BE2C (cell line): Measurements from ENCODE around the gene TDRD15.

Experiments
- DNase-seq: peaks from one replicate; pipeline ENCODE4 v3.0.0-alpha.2; 2020
- H3K27me3 ChIP-seq: fragments of 250-450 bp; sonication (Bioruptor Pico); 2 replicates; pipeline ENCODE4 v1.5.1; 2020; ENCODE audit warnings: mild to moderate bottlenecking
- H3K36me3 ChIP-seq: fragments of 250-450 bp; sonication (Bioruptor Pico); 2 replicates; pipeline ENCODE4 v1.5.1; 2020; ENCODE audit warnings: mild to moderate bottlenecking
- H3K4me1 ChIP-seq: fragments of 250-450 bp; sonication (Bioruptor Pico); 2 replicates; pipeline ENCODE4 v1.5.1; 2020
- H3K4me3 ChIP-seq: 2 replicates; pipeline ENCODE4 v1.5.1; 2011; ENCODE audit warnings: low read depth, low read length
- H3K9me3 ChIP-seq: fragments of 250-450 bp; sonication (Bioruptor Pico); 2 replicates; pipeline ENCODE4 v1.5.1; 2020
- TF ChIP-seq, protein P1 (sequence below): IDR thresholded peaks from 2 replicates; pipeline ENCODE4 v1.5.1; 2012; ENCODE audit warnings: mild to moderate bottlenecking, low read depth, low read length

The TDRD15 gene

DNA sequence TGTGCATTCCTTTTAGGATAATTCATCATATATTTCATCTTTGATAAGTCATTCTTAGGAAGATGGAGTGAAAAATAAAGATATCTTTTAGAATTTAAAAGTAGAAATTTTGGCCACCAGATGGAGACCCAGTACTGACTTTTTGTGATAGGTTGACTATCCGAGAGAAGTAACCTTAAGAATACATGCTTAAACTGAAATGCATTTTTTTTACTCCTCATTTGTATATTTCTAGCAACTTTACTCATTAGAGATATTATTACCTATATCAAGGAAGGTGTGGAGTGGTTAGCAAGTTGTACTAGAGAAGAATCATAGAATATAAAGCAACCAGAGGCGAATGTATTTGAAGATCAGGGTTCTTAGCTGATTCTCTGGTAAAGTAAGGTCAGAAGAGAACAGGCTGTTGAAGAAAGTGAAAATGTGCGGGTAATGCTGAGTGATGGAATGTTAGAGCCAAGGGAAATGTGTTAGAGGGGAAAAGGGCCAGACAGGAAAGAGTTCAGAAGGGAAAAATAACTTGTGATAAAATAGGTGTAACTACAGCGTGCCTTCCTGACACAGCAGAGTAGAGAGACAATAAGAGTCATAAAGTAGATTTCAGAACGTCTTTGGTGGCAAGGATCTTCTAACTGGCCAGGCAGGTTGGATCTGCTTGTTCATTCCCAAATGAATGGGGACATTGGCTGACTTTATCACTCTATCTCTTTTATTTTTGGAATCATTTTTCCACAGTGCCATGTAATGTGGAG is 52.3 kb downstream of the TDRD15 start:
- Histone ChIP-seq H3K4me1 (no peaks in the 10 kb centered on the region), H3K4me3 (no peak overlapping the region), H3K27me3 (no peaks in the 10 kb centered on the region), H3K9me3 (no peaks in the 10 kb centered on the region), H3K36me3 (no peaks in the 10 kb centered on the region)
- TF ChIP-seq, protein P1, sequence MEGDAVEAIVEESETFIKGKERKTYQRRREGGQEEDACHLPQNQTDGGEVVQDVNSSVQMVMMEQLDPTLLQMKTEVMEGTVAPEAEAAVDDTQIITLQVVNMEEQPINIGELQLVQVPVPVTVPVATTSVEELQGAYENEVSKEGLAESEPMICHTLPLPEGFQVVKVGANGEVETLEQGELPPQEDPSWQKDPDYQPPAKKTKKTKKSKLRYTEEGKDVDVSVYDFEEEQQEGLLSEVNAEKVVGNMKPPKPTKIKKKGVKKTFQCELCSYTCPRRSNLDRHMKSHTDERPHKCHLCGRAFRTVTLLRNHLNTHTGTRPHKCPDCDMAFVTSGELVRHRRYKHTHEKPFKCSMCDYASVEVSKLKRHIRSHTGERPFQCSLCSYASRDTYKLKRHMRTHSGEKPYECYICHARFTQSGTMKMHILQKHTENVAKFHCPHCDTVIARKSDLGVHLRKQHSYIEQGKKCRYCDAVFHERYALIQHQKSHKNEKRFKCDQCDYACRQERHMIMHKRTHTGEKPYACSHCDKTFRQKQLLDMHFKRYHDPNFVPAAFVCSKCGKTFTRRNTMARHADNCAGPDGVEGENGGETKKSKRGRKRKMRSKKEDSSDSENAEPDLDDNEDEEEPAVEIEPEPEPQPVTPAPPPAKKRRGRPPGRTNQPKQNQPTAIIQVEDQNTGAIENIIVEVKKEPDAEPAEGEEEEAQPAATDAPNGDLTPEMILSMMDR = peak; percentile 40
- DNase-seq = peak; percentile 18

DNA sequence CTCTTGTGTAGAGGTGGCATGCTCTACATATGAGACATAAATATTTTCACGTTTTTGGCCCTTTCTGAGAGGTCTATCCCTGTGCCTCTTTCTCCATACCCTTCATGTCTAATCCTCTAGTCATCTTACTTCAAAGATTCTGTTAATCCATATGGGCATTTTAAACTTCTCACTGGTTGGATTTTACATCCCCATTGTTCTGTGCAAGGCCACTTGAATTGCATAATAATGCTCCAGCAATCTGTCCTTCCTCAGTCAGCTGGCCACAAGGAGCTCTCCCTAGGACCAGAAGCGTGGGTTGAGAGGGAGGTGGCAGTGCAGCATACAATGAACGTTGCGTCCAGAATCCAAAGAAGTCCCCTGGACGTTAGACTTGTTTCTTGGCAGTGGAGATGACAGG is 58.2 kb downstream of the TDRD15 start:
- Histone ChIP-seq H3K4me1 (no peaks in the 10 kb centered on the region; the same call in 1 of the 2 replicates), H3K4me3 (no peak overlapping the region), H3K36me3 (no peaks in the 10 kb centered on the region), H3K27me3 (no peaks in the 10 kb centered on the region), H3K9me3 (no peaks in the 10 kb centered on the region)
- DNase-seq = no peak
- TF ChIP-seq, protein P1 = no peak

DNA sequence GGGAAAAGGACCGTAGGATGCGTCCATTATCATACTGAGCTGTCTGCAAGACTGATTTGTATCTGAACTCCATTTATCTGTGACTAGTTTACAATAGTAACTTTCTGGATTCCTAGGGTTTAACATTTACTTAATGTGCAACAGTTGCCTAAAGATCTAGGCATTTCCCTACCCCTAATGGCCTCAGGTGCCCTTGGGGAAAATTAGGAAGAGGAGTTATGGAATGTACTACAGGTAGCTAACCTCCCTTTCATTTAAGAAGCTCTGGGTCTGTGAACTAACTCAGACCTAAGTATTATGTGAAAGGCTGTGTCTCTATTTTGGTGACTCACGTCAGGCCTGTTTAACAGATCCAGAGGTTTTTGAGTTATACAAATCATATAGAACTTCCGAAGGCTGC is 59.5 kb downstream of the TDRD15 start:
- H3K9me3 ChIP-seq = no peaks in the 10 kb centered on the region
- H3K27me3 ChIP-seq = no peaks in the 10 kb centered on the region
- H3K4me1 ChIP-seq = no peaks in the 10 kb centered on the region; the same call in 1 of the 2 replicates
- H3K36me3 ChIP-seq = no peaks in the 10 kb centered on the region
- DNase-seq = no peak
- no peak overlapping the region for H3K4me3 ChIP-seq
- TF ChIP-seq, protein P1 = no peak

DNA sequence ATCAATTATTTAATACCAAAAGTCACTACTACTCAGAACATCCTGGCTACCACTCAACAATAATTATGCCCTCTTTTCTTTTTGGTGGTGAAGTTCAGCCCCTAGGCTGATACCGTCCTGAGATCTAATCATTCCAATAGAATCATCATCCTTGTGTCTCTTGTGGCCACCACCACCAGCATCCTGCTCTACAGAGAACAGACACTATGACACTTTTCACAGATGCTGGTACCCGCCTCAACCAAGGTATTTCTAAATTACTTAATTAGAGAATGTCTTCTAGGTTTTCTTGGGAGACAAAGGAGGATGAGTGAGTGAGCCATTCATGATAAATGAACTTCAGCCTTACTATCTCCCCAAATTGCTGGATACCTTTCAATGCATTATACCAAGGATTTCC is 60.0 kb downstream of the TDRD15 start:
- H3K9me3 ChIP-seq = no peaks in the 10 kb centered on the region
- TF ChIP-seq, protein P1 = no peak
- no peaks in the 10 kb centered on the region for H3K27me3 ChIP-seq
- DNase-seq = no peak
- H3K36me3 ChIP-seq = no peaks in the 10 kb centered on the region
- no peaks in the 10 kb centered on the region; the same call in 1 of the 2 replicates for H3K4me1 ChIP-seq
- H3K4me3 ChIP-seq = no peak overlapping the region

DNA sequence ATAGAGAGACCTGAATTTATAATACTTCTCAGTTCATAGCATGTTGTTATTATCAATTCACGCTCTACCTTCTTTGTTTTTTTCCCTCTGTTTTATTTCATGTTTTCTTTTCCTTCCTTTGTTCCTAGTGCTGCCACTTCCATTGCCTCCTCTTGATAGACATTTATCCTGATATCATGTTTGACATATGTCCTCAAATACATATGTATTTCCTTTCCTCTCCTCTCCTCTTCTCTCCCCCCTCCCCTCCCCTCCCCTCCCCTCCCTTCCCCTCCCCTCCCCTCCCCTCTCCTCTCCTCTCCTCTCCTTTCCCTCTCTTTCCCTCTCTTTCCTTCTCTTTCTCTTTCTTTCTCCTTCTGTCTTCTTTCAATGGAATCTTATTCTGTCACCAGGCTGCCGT is 67.8 kb downstream of the TDRD15 start:
- TF ChIP-seq, protein P1 = no peak

More for the DNA sequence above, 67.8 kb downstream of the TDRD15 start:
- no peaks in the 10 kb centered on the region for H3K9me3 ChIP-seq
- H3K4me3 ChIP-seq = no peak overlapping the region
- H3K27me3 ChIP-seq = no peaks in the 10 kb centered on the region
- no peak for DNase-seq
- H3K4me1 ChIP-seq = peaks cover 10% of the 10 kb centered on the region
- H3K36me3 ChIP-seq = no peaks in the 10 kb centered on the region
